SK-N-SH (cell line): ENCODE data around the gene STK17B. TPM values are rescaled to one million over a fixed set of nuclear protein-coding genes. Genes with fewer than 3 reads are reported as not detected.

Experiments
- CTCF ChIA-PET: fragments of 300-600, 350-600 bp; formaldehyde crosslinking; extraction: SDS; loops from one replicate; lab custom pipeline; 2021; lab: Yijun Ruan, JAX
- POLR2A ChIA-PET: fragments of 350-600 bp; sonication (Branson Sonifier 250); formaldehyde crosslinking; extraction: SDS; loops from one replicate; lab custom pipeline; 2020; ENCODE audit warnings: antibody characterized with exemption, inconsistent platforms; lab: Yijun Ruan, JAX
- DNase-seq: peaks from one replicate; pipeline ENCODE4 v3.0.0; 2012
- H2AFZ ChIP-seq: fragments of 200-600 bp; sonication (generic); 2 replicates; pipeline ENCODE4 v1.8.1; 2016; ENCODE audit warnings: antibody characterized with exemption, mild to moderate bottlenecking, low read depth
- H3F3A ChIP-seq: fragments of 200-600 bp; sonication (generic); replicated peaks from 2 replicates; pipeline ENCODE3; 2016; ENCODE audit warnings: antibody characterized with exemption, mild to moderate bottlenecking; ENCODE audit not compliant: insufficient read depth
- H3K27ac ChIP-seq, 2 experiments: fragments of 200-500 bp in 1 of 2; fragments of 200-600 bp in 1 of 2; sonication (Bioruptor generic) in 1 of 2; sonication (generic), shearing (Covaris generic) in 1 of 2; 2 replicates each; pipeline versions ENCODE4 v1.5.1 to v1.6.1; 2014 to 2016; ENCODE audit warnings: low read depth in 2 of 2, inconsistent platforms in 1 of 2, low read length in 1 of 2, mild to moderate bottlenecking in 1 of 2, mixed read lengths in 1 of 2
- H3K27me3 ChIP-seq: fragments of 200-600 bp; sonication (generic), shearing (Covaris generic); 2 replicates; pipeline ENCODE4 v1.6.1; 2016; ENCODE audit warnings: mixed run types; ENCODE audit not compliant: insufficient read depth
- H3K36me3 ChIP-seq, 2 experiments: fragments of 200-500 bp in 1 of 2; fragments of 200-600 bp in 1 of 2; sonication (Bioruptor generic) in 1 of 2; sonication (generic) in 1 of 2; replicated peaks in 1 of 2; 2 replicates each; pipeline versions ENCODE3 to v1.5.1; 2014 to 2016; ENCODE audit warnings: low read length in 1 of 2, mild to moderate bottlenecking in 1 of 2; ENCODE audit not compliant: insufficient read depth in 2 of 2, control insufficient read depth in 1 of 2
- H3K4me1 ChIP-seq, 2 experiments: fragments of 200-500 bp in 1 of 2; fragments of 200-600 bp in 1 of 2; sonication (Bioruptor generic) in 1 of 2; sonication (generic), shearing (Covaris generic) in 1 of 2; 2 replicates each; pipeline versions ENCODE4 v1.5.1 to v1.6.1; 2014 to 2016; ENCODE audit warnings: low read depth in 1 of 2, low read length in 1 of 2, mixed run types in 1 of 2; ENCODE audit not compliant: insufficient read depth in 2 of 2, control insufficient read depth in 1 of 2
- H3K4me2 ChIP-seq: fragments of 200-600 bp; sonication (generic), shearing (Covaris generic); 2 replicates; pipeline ENCODE4 v1.6.1; 2017; ENCODE audit warnings: mixed run types
- H3K4me3 ChIP-seq, 2 experiments: fragments of 200-500 bp in 1 of 2; fragments of 200-600 bp in 1 of 2; sonication (Bioruptor generic) in 1 of 2; sonication (generic), shearing (Covaris generic) in 1 of 2; 2 replicates each; pipeline versions ENCODE4 v1.5.1 to v1.8.1; 2014 to 2016; ENCODE audit warnings: low read depth in 2 of 2, inconsistent platforms in 1 of 2, low read length in 1 of 2, mild to moderate bottlenecking in 1 of 2, mixed read lengths in 1 of 2, moderate library complexity in 1 of 2
- H3K79me2 ChIP-seq: fragments of 200-600 bp; sonication (generic); 2 replicates; pipeline ENCODE4 v1.8.1; 2017; ENCODE audit warnings: mild to moderate bottlenecking; ENCODE audit not compliant: insufficient read depth
- H3K9ac ChIP-seq: fragments of 200-600 bp; sonication (generic); 2 replicates; pipeline ENCODE4 v1.6.1; 2017; ENCODE audit warnings: mixed run types
- H3K9me2 ChIP-seq: fragments of 200-600 bp; sonication (generic); 2 replicates; pipeline ENCODE4 v1.6.1; 2017; ENCODE audit warnings: mixed run types
- H3K9me3 ChIP-seq: fragments of 200-600 bp; sonication (generic); 2 replicates; pipeline ENCODE4 v1.6.1; 2017; ENCODE audit warnings: mixed run types, mild to moderate bottlenecking, moderate library complexity
- H4K20me1 ChIP-seq: fragments of 200-600 bp; sonication (generic); 2 replicates; pipeline ENCODE4 v1.6.1; 2017; ENCODE audit warnings: mild to moderate bottlenecking, mixed run types; ENCODE audit not compliant: insufficient read depth
- CHD2 ChIP-seq: fragments of 150-350 bp; IDR thresholded peaks from 2 replicates; pipeline ENCODE4 v1.6.1; 2018; ENCODE audit warnings: low read length; ENCODE audit not compliant: partially characterized antibody
- EP300 ChIP-seq, 2 experiments: IDR thresholded peaks; 2 replicates each; pipeline versions ENCODE4 v1.4.0 to v1.6.1; 2012; ENCODE audit warnings: borderline replicate concordance in 1 of 2, low read depth in 1 of 2, low read length in 1 of 2
- EZH2phosphoT487 ChIP-seq: fragments of 200-600 bp; sonication (generic); IDR thresholded peaks from 2 replicates; pipeline ENCODE4 v1.6.1; 2017; ENCODE audit warnings: low read depth, mixed run types, mild to moderate bottlenecking, antibody characterized with exemption, moderate library complexity, borderline replicate concordance
- FOXJ3 ChIP-seq: sonication (generic); formaldehyde crosslinking; IDR thresholded peaks from 2 replicates; pipeline ENCODE4 v1.5.1; 2020; ENCODE audit warnings: mild to moderate bottlenecking, missing genetic modification reagents
- GABPA ChIP-seq: IDR thresholded peaks from 2 replicates; pipeline ENCODE4 v1.4.0; 2012; ENCODE audit warnings: low read depth, mild to moderate bottlenecking
- GATA2 ChIP-seq: sonication (generic); formaldehyde crosslinking; IDR thresholded peaks from 2 replicates; pipeline ENCODE4 v1.5.0; 2020; ENCODE audit warnings: mild to moderate bottlenecking, missing genetic modification reagents
- JUND ChIP-seq: IDR thresholded peaks from 2 replicates; pipeline ENCODE4 v1.4.0; 2012
- MEF2A ChIP-seq: IDR thresholded peaks from 2 replicates; pipeline ENCODE4 v1.4.0; 2012; ENCODE audit warnings: low read depth, borderline replicate concordance
- MXI1 ChIP-seq: IDR thresholded peaks from 2 replicates; pipeline ENCODE4 v1.6.1; 2012; ENCODE audit warnings: mild to moderate bottlenecking, low read depth, low read length, improper control_type of control experiment
- NRF1 ChIP-seq: IDR thresholded peaks from 2 replicates; pipeline ENCODE4 v1.6.1; 2012; ENCODE audit warnings: low read depth, mild to moderate bottlenecking, low read length
- PBX3 ChIP-seq: IDR thresholded peaks from 2 replicates; pipeline ENCODE4; 2012
- RCOR1 ChIP-seq: fragments of 150-350 bp; IDR thresholded peaks from 2 replicates; pipeline ENCODE4 v1.6.1; 2017; ENCODE audit warnings: antibody characterized with exemption, low read length
- REST ChIP-seq: IDR thresholded peaks from 2 replicates; pipeline ENCODE4 v1.6.1; 2012; ENCODE audit warnings: mild to moderate bottlenecking, low read depth, low read length, moderate library complexity
- SIN3A ChIP-seq: IDR thresholded peaks from 2 replicates; pipeline ENCODE4 v1.6.1; 2012; ENCODE audit warnings: low read depth, mild to moderate bottlenecking, low read length, moderate library complexity, borderline replicate concordance
- SMC3 ChIP-seq: IDR thresholded peaks from 2 replicates; pipeline ENCODE4 v1.6.1; 2012; ENCODE audit warnings: low read depth, low read length, improper control_type of control experiment
- TAF1 ChIP-seq: IDR thresholded peaks from 2 replicates; pipeline ENCODE4 v1.6.1; 2012; ENCODE audit warnings: low read depth, mild to moderate bottlenecking, low read length, moderate library complexity, borderline replicate concordance
- TEAD4 ChIP-seq: IDR thresholded peaks from 2 replicates; pipeline ENCODE4 v1.4.0; 2012; ENCODE audit warnings: mild to moderate bottlenecking, borderline replicate concordance; ENCODE audit not compliant: insufficient read depth
- USF2 ChIP-seq: fragments of 150-350 bp; IDR thresholded peaks from 2 replicates; pipeline ENCODE4 v1.6.1; 2017; ENCODE audit warnings: antibody characterized with exemption, low read length, low read depth, borderline replicate concordance
- ZBTB33 ChIP-seq: IDR thresholded peaks from 2 replicates; pipeline ENCODE4 v1.4.0; 2012; ENCODE audit warnings: low read depth, borderline replicate concordance
- WGBS: methylation state at CpG from one replicate; pipeline ENCODE4 v1.1.6; 2017; ENCODE audit warnings: low lambda C conversion rate; 5-methylcytosine and 5-hydroxymethylcytosine counted together
- polyA plus RNA-seq, 3 experiments: library from polyadenylated mRNA; depleted of rRNA; stranded (reverse); fragments of >200 nt; gene quantifications; 2 replicates each; pipeline ENCODE4 v1.2.3, GENCODE V29; 2012

Gene STK17B
- polyA plus RNA-seq, 1 of the 3 experiments (the other 2 are of a cell fraction), result 5.1 TPM

GRCh38 chr2:196103626-196104025, 67.8 kb downstream of the STK17B start:
- CTCF ChIA-PET, result no interaction called here
- H3K9me3 ChIP-seq, result no peaks in the 10 kb centered on the region
- WGBS, result 96% methylated on average over 2 of the region's 2 CpGs

GRCh38 chr2:196101325-196101991, 69.9 kb downstream of the STK17B start:
- Histone ChIP-seq H2AFZ (no peak overlapping the region), H4K20me1 (no peaks in the 10 kb centered on the region), H3K27ac (no peak overlapping the region), H3K9me3 (no peaks in the 10 kb centered on the region), H3K27me3 (no peaks in the 10 kb centered on the region), H3K79me2 (no peaks in the 10 kb centered on the region), H3K4me2 (no peak overlapping the region), H3K4me3 (no peak overlapping the region), H3K9me2 (no peaks in the 10 kb centered on the region), H3K9ac (no peak overlapping the region), H3K4me1 (no peaks in the 10 kb centered on the region; a peak in 2 of 4 replicates), H3F3A (no peaks in the 10 kb centered on the region), H3K36me3 (no peaks in the 10 kb centered on the region)
- ChIA-PET POLR2A (no interaction called here), CTCF (interaction anchor here (1.4 kb wide), 1 partner anchor 33 kb away, joined by 4 read pairs; the partner anchor contains the start of gene DNAH7)
- DNase-seq, result no peak
- WGBS, result 53% methylated on average over 6 of the region's 6 CpGs
- TF ChIP-seq RCOR1 (no peak), MXI1 (no peak), REST (no peak), ZBTB33 (no peak), TEAD4 (no peak), EP300 (IDR thresholded peaks at IDR 0.05; ENCODE audit: borderline replicate concordance in 1 of 2, low read depth in 1 of 2, low read length in 1 of 2) (no peak), MEF2A (no peak), USF2 (no peak), SMC3 (no peak), EZH2phosphoT487 (no peak), NRF1 (no peak), GABPA (no peak)

More at GRCh38 chr2:196103626-196104025, 67.8 kb downstream of the STK17B start:
- Histone ChIP-seq H3F3A (no peaks in the 10 kb centered on the region), H3K27ac (no peak overlapping the region), H3K9me2 (no peaks in the 10 kb centered on the region), H2AFZ (no peak overlapping the region), H3K4me1 (no peaks in the 10 kb centered on the region; a peak in 2 of 4 replicates), H3K36me3 (no peaks in the 10 kb centered on the region), H3K4me3 (no peak overlapping the region), H4K20me1 (no peaks in the 10 kb centered on the region), H3K27me3 (no peaks in the 10 kb centered on the region), H3K9ac (no peak overlapping the region), H3K4me2 (no peak overlapping the region), H3K79me2 (no peaks in the 10 kb centered on the region)
- TF ChIP-seq FOXJ3 (CRISPR knock-in tag) (no peak), SMC3 (no peak), EZH2phosphoT487 (no peak), TAF1 (no peak), GATA2 (CRISPR knock-in tag) (no peak), JUND (no peak), MEF2A (no peak), PBX3 (no peak), CHD2 (no peak), TEAD4 (no peak), SIN3A (no peak), MXI1 (no peak), GABPA (no peak)
- POLR2A ChIA-PET, result no interaction called here
- DNase-seq, result no peak
